GM18951 (cell line): ENCODE measurements around the gene BCL6B.

Source experiments
- POLR2A ChIP-seq: IDR thresholded peaks from 4 replicates; pipeline ENCODE4 v1.6.1; 2011; ENCODE audit warnings: mild to moderate bottlenecking; ENCODE audit not compliant: insufficient read length, insufficient read depth; ENCODE audit errors: extremely low read depth
- in situ Hi-C: fragments of 300-500 bp; cut with MboI; formaldehyde crosslinking; loops from one replicate; pipeline ENCODE4 v1.12.0; 2022; ENCODE audit warnings: low sequenced_read_pairs, mixed read lengths, inconsistent platforms; ENCODE audit not compliant: unreplicated experiment

The BCL6B gene

GRCh38 chr17:7016418-7016817, 6.4 kb upstream of the BCL6B start:
- TF ChIP-seq POLR2A: no peak
- in situ Hi-C loops: no loop called here

DNA sequence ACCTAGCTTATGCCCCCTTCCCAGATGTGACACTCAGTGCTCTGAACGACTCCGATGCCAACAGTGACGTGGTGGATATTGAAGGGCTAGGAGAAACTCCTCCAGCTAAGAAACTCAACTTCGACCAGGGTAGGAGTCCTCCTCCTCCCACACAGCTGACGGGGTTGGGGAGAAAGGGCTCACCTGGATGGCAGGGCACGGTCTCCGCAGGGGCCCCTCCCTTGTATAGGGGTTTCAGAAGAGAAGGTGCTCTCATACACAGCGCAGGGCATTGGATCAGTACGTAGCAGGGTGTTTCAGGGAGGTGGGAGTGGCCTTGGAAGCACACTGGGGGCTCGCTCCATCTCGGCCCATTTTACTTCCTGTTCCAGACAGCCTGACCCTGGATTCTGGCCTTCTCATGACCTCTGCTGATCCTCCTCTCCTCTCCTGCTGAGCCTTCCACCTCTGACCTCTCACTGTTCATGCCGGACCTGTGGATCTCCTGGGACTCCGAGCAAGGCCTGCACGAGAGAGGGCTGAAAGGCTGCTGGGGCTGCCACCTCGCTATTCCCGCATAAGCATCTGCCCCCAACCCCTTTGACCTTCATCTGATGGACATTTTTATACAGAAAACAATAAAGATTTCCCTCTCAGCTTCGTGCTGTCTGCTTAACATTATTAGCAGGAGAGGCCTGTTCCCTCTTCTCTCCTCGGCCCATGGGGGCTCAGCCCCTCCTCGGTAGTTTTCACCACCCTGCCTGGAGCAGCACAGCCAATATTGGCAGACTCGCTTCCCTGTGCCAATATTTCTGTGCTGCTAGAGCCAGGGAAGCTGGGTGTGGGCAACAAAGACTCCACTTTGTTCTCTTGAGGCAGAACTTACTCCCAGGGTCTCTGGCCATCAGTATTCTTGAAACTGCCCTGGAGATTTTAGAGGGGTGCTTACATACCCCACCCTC, 5.7 kb upstream of the BCL6B start:
- in situ Hi-C loops: no loop called here
- TF ChIP-seq POLR2A: no peak

DNA sequence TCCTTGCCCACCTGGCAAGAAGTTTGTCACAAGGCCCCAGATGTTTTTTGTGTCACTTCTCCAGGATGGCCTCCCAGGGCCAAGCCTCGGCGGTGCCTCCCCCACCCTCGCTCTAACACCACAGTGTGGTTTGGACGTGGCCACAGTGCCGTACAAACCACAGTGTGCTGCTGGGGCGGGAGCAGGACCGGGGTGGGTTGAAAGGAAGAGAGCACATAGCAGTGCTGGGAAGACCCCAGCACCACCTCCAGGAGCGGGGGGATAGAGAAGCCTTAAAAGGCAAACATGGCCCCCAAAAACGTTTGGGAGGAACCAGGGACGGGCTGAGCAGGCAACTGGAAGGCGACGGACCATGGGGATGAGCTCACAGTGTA, 5.0 kb upstream of the BCL6B start:
- no peak for TF ChIP-seq POLR2A
- in situ Hi-C loops: no loop called here

- in situ Hi-C loops: no loop called here
- TF ChIP-seq POLR2A: no peak
Observed at GRCh38 chr17:7018331-7018964, 4.4 kb upstream of the BCL6B start.

DNA sequence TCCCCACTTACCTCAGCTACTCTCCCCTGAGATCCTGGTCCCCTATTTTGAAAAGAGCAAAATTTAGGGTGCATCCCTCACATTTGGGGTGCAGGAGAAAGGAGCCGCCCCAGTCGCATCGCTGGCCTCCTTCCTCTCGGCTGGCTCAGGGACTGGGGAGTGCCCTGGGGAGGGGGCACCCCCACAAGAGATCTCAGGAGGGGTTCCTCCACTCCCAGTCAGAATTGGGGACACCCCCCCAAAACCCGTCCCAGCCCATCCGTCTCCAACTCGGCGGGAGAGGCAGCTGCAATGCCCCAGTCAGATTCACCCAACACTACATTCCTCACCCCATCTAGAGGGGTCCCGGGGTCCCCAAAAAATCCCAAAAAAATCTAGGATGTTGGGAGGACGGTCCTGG, 3.5 kb upstream of the BCL6B start:
- TF ChIP-seq POLR2A: no peak
- in situ Hi-C loops: no loop called here

DNA sequence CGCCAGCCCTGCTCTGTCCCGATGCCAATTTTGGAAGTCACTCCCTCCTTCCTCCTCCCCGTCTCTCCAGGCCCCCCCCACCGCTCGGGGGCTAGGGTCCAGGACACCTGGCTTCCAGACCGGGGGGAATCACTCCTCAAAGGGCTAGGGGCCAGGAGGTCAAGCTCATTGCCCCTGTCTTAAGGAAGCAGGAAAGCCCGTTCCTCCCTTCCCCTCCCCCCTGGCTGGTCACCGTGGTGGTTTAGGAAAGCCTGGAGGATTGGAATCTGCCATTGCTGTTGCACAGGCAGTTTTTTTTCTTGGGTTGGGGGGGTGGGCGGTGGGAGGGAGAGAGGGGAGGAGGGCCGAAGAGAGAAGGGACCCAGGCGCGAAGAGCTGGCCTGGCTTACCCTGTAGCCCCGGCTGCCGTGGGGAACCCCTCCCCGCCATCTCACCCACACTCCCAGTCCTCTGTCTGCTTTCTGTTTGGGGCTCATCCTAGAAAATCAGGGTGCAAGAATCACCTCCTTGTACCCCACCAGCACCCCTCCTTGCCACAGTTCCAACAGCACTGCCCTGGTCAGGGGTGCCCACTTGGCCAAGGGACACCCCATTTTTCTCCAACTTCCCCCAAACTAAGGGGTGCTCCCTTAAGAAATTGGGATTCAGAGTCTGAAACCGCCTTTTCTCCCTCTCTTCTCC, 2.9 kb upstream of the BCL6B start:
- no peak for TF ChIP-seq POLR2A
- in situ Hi-C loops: no loop called here

DNA sequence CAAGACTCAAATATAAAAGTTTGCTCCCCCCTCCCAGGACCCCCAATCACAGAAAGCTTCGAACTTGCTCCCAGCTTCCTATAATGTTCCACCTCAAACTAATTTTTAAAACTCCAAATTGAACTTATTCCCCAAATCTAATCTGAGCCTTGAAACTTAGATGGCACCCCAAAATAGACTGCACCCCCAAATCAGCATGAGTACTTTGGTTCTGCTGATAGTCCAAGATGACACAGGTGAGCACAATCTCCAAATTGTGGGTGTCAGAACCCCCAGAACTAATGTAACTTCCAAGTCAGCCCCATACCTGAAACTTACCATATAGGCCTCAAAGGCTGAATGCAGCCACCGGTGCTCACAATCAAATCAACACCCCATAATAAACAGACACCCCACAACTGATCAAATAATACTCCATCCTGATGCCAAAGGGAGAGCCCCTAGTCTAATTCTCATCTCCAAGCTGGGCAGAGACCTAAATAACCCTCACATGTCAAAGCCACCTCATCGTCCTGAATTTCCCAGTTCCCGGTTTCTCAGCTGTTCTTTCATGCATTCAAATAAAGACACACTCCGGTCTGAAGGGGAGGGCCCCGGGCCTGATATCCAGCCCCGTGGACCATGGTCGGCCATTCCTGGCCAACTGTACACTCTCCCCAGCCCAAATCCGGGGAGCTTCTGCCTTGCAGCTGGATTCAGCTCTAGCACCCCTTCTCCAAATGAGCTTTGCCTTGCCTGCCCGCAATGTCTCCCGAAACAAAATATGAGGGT, 1.8 kb upstream of the BCL6B start:
- in situ Hi-C loops: no loop called here
- no peak for TF ChIP-seq POLR2A

DNA sequence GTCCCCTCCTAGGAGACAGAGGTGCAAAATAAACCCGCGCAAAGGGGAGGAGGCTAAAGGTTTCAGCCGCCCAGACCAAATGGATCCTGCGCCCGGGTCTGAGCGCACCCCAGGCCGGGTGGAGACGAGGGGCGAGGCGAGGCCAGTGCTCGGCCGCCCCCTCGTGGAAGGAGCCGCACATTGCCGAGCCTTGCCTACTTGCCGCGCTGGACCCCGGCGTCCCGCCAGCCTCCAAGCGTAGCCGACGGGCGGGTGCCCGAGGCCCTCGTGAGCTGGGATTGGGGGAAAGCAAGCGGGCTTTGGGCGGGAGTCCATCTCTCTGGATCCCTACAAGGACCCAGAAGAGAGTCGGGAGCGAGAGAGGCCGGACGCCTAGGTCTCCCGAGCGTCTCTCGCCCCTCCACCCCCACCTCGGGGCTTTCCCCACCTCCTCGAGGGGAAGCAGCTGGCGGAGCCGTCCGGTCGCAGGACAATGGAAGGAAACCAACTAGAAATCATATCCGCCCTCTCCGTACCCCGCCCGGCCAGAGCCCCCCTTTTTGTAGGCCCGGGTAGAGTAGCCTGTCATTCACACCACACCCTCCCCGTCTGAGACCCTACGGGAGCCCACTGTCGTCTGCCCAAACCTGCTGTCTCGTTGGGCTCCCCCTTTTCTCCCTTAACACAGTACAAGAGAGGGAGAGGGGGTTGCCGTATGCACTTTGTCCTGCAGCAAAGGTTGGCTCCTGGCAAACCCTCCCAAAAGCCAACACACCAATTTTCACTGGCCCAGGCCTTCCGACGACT, 664 bp upstream of the BCL6B start:
- in situ Hi-C loops: no loop called here

GRCh38 chr17:7023576-7024401, 939 bp downstream of the BCL6B start:
- in situ Hi-C loops: no loop called here
- peak; percentile 40 for TF ChIP-seq POLR2A

More for the DNA sequence above, 664 bp upstream of the BCL6B start:
- TF ChIP-seq POLR2A: no peak

GRCh38 chr17:7024402-7024785, 1.5 kb downstream of the BCL6B start:
- in situ Hi-C loops: no loop called here
- TF ChIP-seq POLR2A: no peak

- in situ Hi-C loops: no loop called here
- TF ChIP-seq POLR2A: no peak
Observed at GRCh38 chr17:7025245-7025644, 2.4 kb downstream of the BCL6B start.
